NCI-H2196 (cell line): ENCODE measurements around the gene CHST9.
A peak's percentile ranks its signal among the peaks of the same experiment; 100 is the strongest.
"Not testable (repeated sequence)": the region's sequence is repeated elsewhere in the genome, so short reads cannot be mapped to it uniquely, and the experiment has no call there.

Experiments
- DNase-seq: peaks from one replicate; lab custom pipeline; 2025; ENCODE audit not compliant: unreplicated experiment; lab: John Stamatoyannopoulos, UW

Gene CHST9

GRCh38 chr18:27108842-27109241 lies 76.3 kb downstream of the CHST9 start:
- no peak for DNase-seq

- no peak for DNase-seq
These were observed 80.4 kb downstream of the CHST9 start for GRCh38 chr18:27104743-27105142.

GRCh38 chr18:27094621-27095020 lies 90.5 kb downstream of the CHST9 start:
- DNase-seq: no peak

- DNase-seq: not testable (repeated sequence)
These were observed 91.8 kb downstream of the CHST9 start for GRCh38 chr18:27093290-27093689.

- DNase-seq: no peak
These were observed 103.4 kb downstream of the CHST9 start for GRCh38 chr18:27081701-27082100.

GRCh38 chr18:27075828-27076227 lies 109.3 kb downstream of the CHST9 start:
- no peak for DNase-seq

GRCh38 chr18:27073404-27073830 lies 111.7 kb downstream of the CHST9 start:
- no peak for DNase-seq

- DNase-seq: no peak
These were observed 120.4 kb downstream of the CHST9 start for GRCh38 chr18:27064673-27065072.

- DNase-seq: no peak
These were observed 122.3 kb downstream of the CHST9 start for GRCh38 chr18:27062802-27063201.

- DNase-seq: no peak
These were observed 123.5 kb downstream of the CHST9 start for GRCh38 chr18:27061488-27062095.

- no peak for DNase-seq
These were observed 127.4 kb downstream of the CHST9 start for GRCh38 chr18:27057519-27058234.

- DNase-seq: no peak
These were observed 130.2 kb downstream of the CHST9 start for GRCh38 chr18:27054926-27055325.

GRCh38 chr18:27049969-27050368 lies 135.1 kb downstream of the CHST9 start:
- DNase-seq: no peak

- no peak for DNase-seq
These were observed 139.8 kb downstream of the CHST9 start for GRCh38 chr18:27045342-27045741.

GRCh38 chr18:27042177-27042576 lies 142.9 kb downstream of the CHST9 start:
- DNase-seq: no peak

GRCh38 chr18:27040796-27041195 lies 144.3 kb downstream of the CHST9 start:
- DNase-seq: no peak

GRCh38 chr18:27033722-27034121 lies 151.4 kb downstream of the CHST9 start:
- DNase-seq: no peak

- no peak for DNase-seq
These were observed 154.7 kb downstream of the CHST9 start for GRCh38 chr18:27030421-27030820.

- DNase-seq: no peak
These were observed 162.6 kb downstream of the CHST9 start for GRCh38 chr18:27022477-27022876.

- peak; percentile 26 for DNase-seq
These were observed 167.1 kb downstream of the CHST9 start for GRCh38 chr18:27017901-27018500.

GRCh38 chr18:27014841-27015240 lies 170.3 kb downstream of the CHST9 start:
- no peak for DNase-seq

- DNase-seq: no peak
These were observed 174.3 kb downstream of the CHST9 start for GRCh38 chr18:27010784-27011183.
